Neural cell (in vitro differentiated cells): ENCODE measurements around the gene B3GALT5. TPM values are rescaled to one million over a fixed set of nuclear protein-coding genes. Genes with fewer than 3 reads are reported as not detected.

ENCODE experiments used
- H2AFZ ChIP-seq: fragments of 200-600, 300-800 bp; sonication (generic), shearing (Covaris generic); 2 replicates; pipeline ENCODE4 v1.6.0; 2014; ENCODE audit warnings: low read depth, mild to moderate bottlenecking, antibody characterized with exemption, low read length, moderate library complexity
- H3F3A ChIP-seq: fragments of 200-600 bp; shearing (Covaris generic); 2 replicates; pipeline ENCODE4 v1.6.1; 2016; ENCODE audit warnings: mild to moderate bottlenecking, moderate library complexity, mixed read lengths, antibody characterized with exemption, low read length; ENCODE audit not compliant: insufficient read depth, poor library complexity, severe bottlenecking
- H3K27ac ChIP-seq: fragments of 200-600, 300-800 bp; sonication (generic), shearing (Covaris generic); 2 replicates; pipeline ENCODE4 v1.5.1; 2014; ENCODE audit warnings: mild to moderate bottlenecking, low read length, moderate library complexity
- H3K27me3 ChIP-seq: fragments of 300-800, 200-600 bp; sonication (generic), shearing (Covaris generic); 2 replicates; pipeline ENCODE4 v1.6.0; 2014; ENCODE audit warnings: mild to moderate bottlenecking, low read depth, low read length, moderate library complexity; ENCODE audit not compliant: insufficient read depth
- H3K36me3 ChIP-seq: fragments of 300-800, 200-600 bp; sonication (generic), shearing (Covaris generic); 2 replicates; pipeline ENCODE4 v1.5.1; 2014; ENCODE audit warnings: mild to moderate bottlenecking, antibody characterized with exemption, low read length, moderate library complexity; ENCODE audit not compliant: insufficient read depth
- H3K4me2 ChIP-seq: fragments of 300-800, 200-600 bp; sonication (generic), shearing (Covaris generic); 2 replicates; pipeline ENCODE4 v1.6.0; 2014; ENCODE audit warnings: mild to moderate bottlenecking, low read length
- H3K4me3 ChIP-seq: fragments of 300-800, 200-600 bp; sonication (generic), shearing (Covaris generic); 2 replicates; pipeline ENCODE4 v1.5.1; 2014; ENCODE audit warnings: mild to moderate bottlenecking, low read length, moderate library complexity
- H3K79me2 ChIP-seq: fragments of 200-600 bp; shearing (Covaris generic); replicated peaks from 2 replicates; pipeline ENCODE4 v1.6.0; 2014; ENCODE audit warnings: mild to moderate bottlenecking, low read length, moderate library complexity; ENCODE audit not compliant: insufficient read depth
- H3K9ac ChIP-seq: fragments of 300-800, 200-600 bp; sonication (generic), shearing (Covaris generic); 2 replicates; pipeline ENCODE4 v1.6.1; 2016; ENCODE audit warnings: mild to moderate bottlenecking, low read length, mixed read lengths
- H3K9me2 ChIP-seq: fragments of 200-600 bp; shearing (Covaris generic); 2 replicates; pipeline ENCODE4 v1.6.1; 2016; ENCODE audit warnings: mild to moderate bottlenecking, low read length, mixed read lengths; ENCODE audit not compliant: insufficient read depth
- H3K9me3 ChIP-seq: fragments of 200-600, 300-800 bp; sonication (generic), shearing (Covaris generic); 2 replicates; pipeline ENCODE4 v1.6.1; 2016; ENCODE audit warnings: mild to moderate bottlenecking, mixed run types, low read length, moderate library complexity, mixed read lengths
- H4K20me1 ChIP-seq: fragments of 200-600 bp; shearing (Covaris generic); 2 replicates; pipeline ENCODE4 v1.6.1; 2016; ENCODE audit warnings: mild to moderate bottlenecking, mixed run types; ENCODE audit not compliant: insufficient read depth
- EP300 ChIP-seq: fragments of 450-650 bp; conservative IDR thresholded peaks from 2 replicates; pipeline ENCODE4 v1.6.1; 2014; ENCODE audit warnings: antibody characterized with exemption, mild to moderate bottlenecking, moderate library complexity; ENCODE audit not compliant: poor library complexity, severe bottlenecking
- EZH2 ChIP-seq: fragments of 200-600, 300-800 bp; shearing (Covaris generic), sonication (generic); IDR thresholded peaks from 2 replicates; pipeline ENCODE4 v1.6.1; 2014; ENCODE audit warnings: antibody characterized with exemption, low read length, borderline replicate concordance, mild to moderate bottlenecking; ENCODE audit not compliant: insufficient read depth, poor library complexity, severe bottlenecking
- MXI1 ChIP-seq: fragments of 450-650 bp; conservative IDR thresholded peaks from 2 replicates; pipeline ENCODE4 v1.6.1; 2014; ENCODE audit warnings: antibody characterized with exemption, mild to moderate bottlenecking; ENCODE audit not compliant: poor library complexity, severe bottlenecking
- POLR2AphosphoS5 ChIP-seq: IDR thresholded peaks from 2 replicates; pipeline ENCODE4 v1.6.1; 2012
- RAD21 ChIP-seq: fragments of 450-650 bp; conservative IDR thresholded peaks from 2 replicates; pipeline ENCODE4 v1.6.1; 2014; ENCODE audit warnings: antibody characterized with exemption, mild to moderate bottlenecking, moderate library complexity
- SMC3 ChIP-seq: fragments of 450-650 bp; conservative IDR thresholded peaks from 2 replicates; pipeline ENCODE4 v1.6.1; 2014; ENCODE audit warnings: antibody characterized with exemption, mild to moderate bottlenecking, moderate library complexity; ENCODE audit not compliant: poor library complexity
- TAF1 ChIP-seq: IDR thresholded peaks from 2 replicates; pipeline ENCODE4 v1.6.1; 2012; ENCODE audit warnings: low read depth
- polyA plus RNA-seq: library from polyadenylated mRNA; depleted of rRNA; stranded (reverse); fragments of >200 nt; gene quantifications from 2 replicates; pipeline ENCODE4 v1.2.3, GENCODE V29; 2014
- TF ChIP-seq, protein P1 (sequence below): fragments of 450-650 bp; IDR thresholded peaks from 2 replicates; pipeline ENCODE4 v1.5.1; 2014; ENCODE audit warnings: antibody characterized with exemption, mild to moderate bottlenecking, moderate library complexity; ENCODE audit not compliant: poor library complexity, severe bottlenecking
- TF ChIP-seq, protein P2 (sequence below): IDR thresholded peaks from 2 replicates; pipeline ENCODE4 v1.6.1; 2012; ENCODE audit warnings: borderline replicate concordance

B3GALT5 gene
- polyA plus RNA-seq, 1 donor from 2014 or later, result 0.50 TPM

DNA sequence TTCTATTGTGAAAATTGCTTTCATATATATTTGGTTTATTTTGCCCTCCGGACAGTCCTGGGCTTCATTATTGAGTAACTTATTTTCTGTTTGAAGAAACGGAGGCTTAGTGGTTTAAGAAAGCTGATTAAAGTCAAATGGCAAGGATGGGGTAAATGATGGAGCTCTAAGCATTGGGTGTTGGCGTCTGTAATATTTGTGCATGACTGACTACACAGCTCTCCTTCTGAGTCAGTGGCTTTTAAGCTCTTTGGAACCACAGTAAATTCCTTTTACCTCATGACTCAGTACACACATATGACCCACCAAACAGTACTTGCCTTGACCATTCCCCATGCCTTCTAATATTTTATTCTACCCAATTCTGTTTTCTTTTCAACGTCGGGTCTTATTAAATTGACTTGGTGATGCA, 21.0 kb downstream of the B3GALT5 start:
- Histone ChIP-seq H3K79me2 (no peaks in the 10 kb centered on the region), H3K4me2 (no peak overlapping the region), H3K36me3 (no peaks in the 10 kb centered on the region), H2AFZ (no peak overlapping the region), H3K9me3 (no peaks in the 10 kb centered on the region), H3K9ac (no peak overlapping the region), H3K27ac (no peak overlapping the region), H3K4me3 (no peak overlapping the region), H3F3A (no peaks in the 10 kb centered on the region), H3K9me2 (no peaks in the 10 kb centered on the region), H3K27me3 (no peaks in the 10 kb centered on the region), H4K20me1 (no peaks in the 10 kb centered on the region)
- no peak for TF ChIP-seq TAF1
- no peak for TF ChIP-seq RAD21
- no peak for TF ChIP-seq MXI1
- no peak for TF ChIP-seq SMC3
- TF ChIP-seq, protein P1, sequence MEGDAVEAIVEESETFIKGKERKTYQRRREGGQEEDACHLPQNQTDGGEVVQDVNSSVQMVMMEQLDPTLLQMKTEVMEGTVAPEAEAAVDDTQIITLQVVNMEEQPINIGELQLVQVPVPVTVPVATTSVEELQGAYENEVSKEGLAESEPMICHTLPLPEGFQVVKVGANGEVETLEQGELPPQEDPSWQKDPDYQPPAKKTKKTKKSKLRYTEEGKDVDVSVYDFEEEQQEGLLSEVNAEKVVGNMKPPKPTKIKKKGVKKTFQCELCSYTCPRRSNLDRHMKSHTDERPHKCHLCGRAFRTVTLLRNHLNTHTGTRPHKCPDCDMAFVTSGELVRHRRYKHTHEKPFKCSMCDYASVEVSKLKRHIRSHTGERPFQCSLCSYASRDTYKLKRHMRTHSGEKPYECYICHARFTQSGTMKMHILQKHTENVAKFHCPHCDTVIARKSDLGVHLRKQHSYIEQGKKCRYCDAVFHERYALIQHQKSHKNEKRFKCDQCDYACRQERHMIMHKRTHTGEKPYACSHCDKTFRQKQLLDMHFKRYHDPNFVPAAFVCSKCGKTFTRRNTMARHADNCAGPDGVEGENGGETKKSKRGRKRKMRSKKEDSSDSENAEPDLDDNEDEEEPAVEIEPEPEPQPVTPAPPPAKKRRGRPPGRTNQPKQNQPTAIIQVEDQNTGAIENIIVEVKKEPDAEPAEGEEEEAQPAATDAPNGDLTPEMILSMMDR, result no peak
- no peak for TF ChIP-seq POLR2AphosphoS5
- TF ChIP-seq EP300, result no peak
- TF ChIP-seq EZH2, result no peak
- TF ChIP-seq, protein P2, sequence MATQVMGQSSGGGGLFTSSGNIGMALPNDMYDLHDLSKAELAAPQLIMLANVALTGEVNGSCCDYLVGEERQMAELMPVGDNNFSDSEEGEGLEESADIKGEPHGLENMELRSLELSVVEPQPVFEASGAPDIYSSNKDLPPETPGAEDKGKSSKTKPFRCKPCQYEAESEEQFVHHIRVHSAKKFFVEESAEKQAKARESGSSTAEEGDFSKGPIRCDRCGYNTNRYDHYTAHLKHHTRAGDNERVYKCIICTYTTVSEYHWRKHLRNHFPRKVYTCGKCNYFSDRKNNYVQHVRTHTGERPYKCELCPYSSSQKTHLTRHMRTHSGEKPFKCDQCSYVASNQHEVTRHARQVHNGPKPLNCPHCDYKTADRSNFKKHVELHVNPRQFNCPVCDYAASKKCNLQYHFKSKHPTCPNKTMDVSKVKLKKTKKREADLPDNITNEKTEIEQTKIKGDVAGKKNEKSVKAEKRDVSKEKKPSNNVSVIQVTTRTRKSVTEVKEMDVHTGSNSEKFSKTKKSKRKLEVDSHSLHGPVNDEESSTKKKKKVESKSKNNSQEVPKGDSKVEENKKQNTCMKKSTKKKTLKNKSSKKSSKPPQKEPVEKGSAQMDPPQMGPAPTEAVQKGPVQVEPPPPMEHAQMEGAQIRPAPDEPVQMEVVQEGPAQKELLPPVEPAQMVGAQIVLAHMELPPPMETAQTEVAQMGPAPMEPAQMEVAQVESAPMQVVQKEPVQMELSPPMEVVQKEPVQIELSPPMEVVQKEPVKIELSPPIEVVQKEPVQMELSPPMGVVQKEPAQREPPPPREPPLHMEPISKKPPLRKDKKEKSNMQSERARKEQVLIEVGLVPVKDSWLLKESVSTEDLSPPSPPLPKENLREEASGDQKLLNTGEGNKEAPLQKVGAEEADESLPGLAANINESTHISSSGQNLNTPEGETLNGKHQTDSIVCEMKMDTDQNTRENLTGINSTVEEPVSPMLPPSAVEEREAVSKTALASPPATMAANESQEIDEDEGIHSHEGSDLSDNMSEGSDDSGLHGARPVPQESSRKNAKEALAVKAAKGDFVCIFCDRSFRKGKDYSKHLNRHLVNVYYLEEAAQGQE, result no peak

DNA sequence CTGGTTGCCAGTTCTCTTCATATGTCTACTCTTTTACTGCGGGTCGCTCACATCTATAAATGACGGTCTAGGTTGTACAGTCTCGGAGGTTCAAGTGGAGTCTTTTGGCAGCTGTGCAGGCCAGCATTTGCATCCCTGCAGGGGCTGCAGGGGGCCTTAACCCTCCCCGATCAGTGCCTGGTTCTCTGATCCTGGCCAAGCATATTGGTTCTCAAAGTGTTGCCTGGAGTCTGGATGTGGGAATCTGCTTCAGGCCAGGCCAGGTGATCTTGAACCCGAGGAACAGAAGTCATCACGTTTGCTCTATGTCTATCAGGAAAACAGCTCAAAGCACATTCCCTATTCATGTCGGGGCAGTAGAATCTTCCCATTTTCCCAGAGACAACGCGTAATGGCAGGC, 21.8 kb downstream of the B3GALT5 start:
- Histone ChIP-seq H3K9me3 (no peaks in the 10 kb centered on the region), H3K27me3 (no peaks in the 10 kb centered on the region), H3K4me2 (no peak overlapping the region), H3F3A (no peaks in the 10 kb centered on the region), H4K20me1 (no peaks in the 10 kb centered on the region), H3K27ac (no peak overlapping the region), H3K9me2 (no peaks in the 10 kb centered on the region), H3K79me2 (no peaks in the 10 kb centered on the region), H2AFZ (no peak overlapping the region), H3K36me3 (no peaks in the 10 kb centered on the region), H3K9ac (no peak overlapping the region), H3K4me3 (no peak overlapping the region)
- TF ChIP-seq POLR2AphosphoS5 (no peak), RAD21 (no peak)
- TF ChIP-seq, protein P2, result no peak
